Right cardiac atrium (tissue), 5 donors: ENCODE data around the gene PPP2R3A. TPM values are rescaled to one million over a fixed set of nuclear protein-coding genes. Genes with fewer than 3 reads are reported as not detected.
"Not testable (repeated sequence)": the region's sequence is repeated elsewhere in the genome, so short reads cannot be mapped to it uniquely, and the experiment has no call there.

Source experiments
- ATAC-seq, 2 donors: fragments of 200-7000 bp; cut with Tn5 transposase; one replicate each; pipeline versions ENCODE4 v1.8.0 to v1.9.1; 2020; ENCODE audit warnings: moderate library complexity in 2 of 2, mild to moderate bottlenecking in 1 of 2
- DNase-seq, 3 donors: peaks; one replicate each; pipeline ENCODE4 v3.0.0-alpha.2; 2020
- H3K27ac ChIP-seq: one replicate; pipeline ENCODE4 v1.5.1; 2013; ENCODE audit warnings: mild to moderate bottlenecking, low read length, control low read depth, moderate library complexity
- H3K27me3 ChIP-seq: one replicate; pipeline ENCODE4 v1.6.1; 2013; ENCODE audit not compliant: control insufficient read depth, insufficient read depth
- H3K4me1 ChIP-seq: one replicate; pipeline ENCODE4 v1.6.1; 2013; ENCODE audit warnings: low read length; ENCODE audit not compliant: control insufficient read depth, insufficient read depth
- H3K4me3 ChIP-seq: one replicate; pipeline ENCODE4 v1.5.1; 2013; ENCODE audit warnings: low read length, control low read depth
- H3K9me3 ChIP-seq: one replicate; pipeline ENCODE4 v1.6.1; 2013; ENCODE audit warnings: low read length; ENCODE audit not compliant: control insufficient read depth
- WGBS: extraction: QIAGEN DNeasy Blood & Tissue Kit; methylation state at CpG from one replicate; pipeline ENCODE4 v1.1.7; 2013; 5-methylcytosine and 5-hydroxymethylcytosine counted together
- intact Hi-C, 4 donors: fragments of 100-400 bp; cut with DNase I; formaldehyde crosslinking; loops; one replicate each; pipeline versions ENCODE4 v1.11.0 to v1.14.0; 2022 to 2023
- polyA plus RNA-seq: library from polyadenylated mRNA; stranded (reverse); fragments of 200-250 nt; gene quantifications from one replicate; pipeline ENCODE4 v1.2.3, GENCODE V29; 2013
- total RNA-seq, 4 donors: library from RNA; stranded (reverse); fragmentation: NEBNext Ultra II Directional; extraction: Animal tissue kit (Norgen Biotek cat#: 25700); gene quantifications; one replicate each; pipeline ENCODE4 v1.2.1, GENCODE V29; 2021
- donor health status: healthy with polysubstance abuse.
- donor health status: DM: no; HTN: yes; CAD: no.
- donor health status: DM: no; HTN: no; CAD: no.
- donor health status: DM: no; HTN: yes; CAD: no; lungs with severe emphysema.
- donor health status: DM: yes; HTN: yes; CAD: no.

The PPP2R3A gene
- total and polyA plus RNA-seq, 5 donors: 26.4 to 89.6 (median 63.4) TPM

DNA sequence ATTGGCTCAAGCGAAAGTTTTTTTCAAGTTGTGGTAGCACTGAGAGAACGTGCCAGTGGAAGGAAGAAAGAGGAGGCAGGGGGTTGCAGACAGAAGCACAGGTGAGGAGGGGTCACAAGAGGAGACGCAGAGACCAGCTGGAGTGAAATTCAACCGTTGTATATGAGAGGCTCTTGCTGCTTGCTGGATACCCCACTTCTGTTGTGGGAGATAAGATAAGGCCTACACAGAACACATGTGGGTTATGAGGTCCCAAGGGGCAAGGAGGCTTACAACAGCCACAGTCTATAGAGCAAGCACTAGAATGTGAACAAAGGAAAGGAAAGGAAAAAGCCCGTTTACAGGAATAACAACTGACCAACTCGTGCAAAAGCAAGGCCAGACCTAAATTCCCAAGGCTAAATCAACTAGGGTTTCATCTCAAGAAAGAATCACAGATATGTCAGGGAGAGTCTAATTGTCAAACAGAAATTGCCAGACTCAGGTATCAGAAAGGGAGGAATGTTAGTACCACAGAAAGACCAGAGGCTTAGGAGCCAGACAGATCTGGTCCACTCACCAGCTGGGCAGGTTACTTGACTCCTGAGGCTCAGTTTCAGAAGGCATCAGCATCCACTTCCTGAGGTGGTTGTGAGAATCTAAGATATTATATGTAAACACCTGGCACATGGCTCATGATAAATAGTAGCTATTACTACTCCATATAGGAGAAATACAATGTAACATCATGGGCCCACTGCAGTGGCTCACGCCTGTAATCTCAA is 169.7 kb downstream of the PPP2R3A start:
- Histone ChIP-seq H3K27ac (no peak overlapping the region), H3K4me3 (no peak overlapping the region), H3K9me3 (no peaks in the 10 kb centered on the region), H3K27me3 (no peaks in the 10 kb centered on the region), H3K4me1 (no peaks in the 10 kb centered on the region)
- peak; percentile 32 to 36 for ATAC-seq
- no peak for DNase-seq
- WGBS: 38% methylated on average over 7 of the region's 7 CpGs
- intact Hi-C loops: loop anchor here in 1 of 4 donors (10.0 kb wide), 1 partner anchor 60 kb away; the partner anchor contains the start of gene MSL2

DNA sequence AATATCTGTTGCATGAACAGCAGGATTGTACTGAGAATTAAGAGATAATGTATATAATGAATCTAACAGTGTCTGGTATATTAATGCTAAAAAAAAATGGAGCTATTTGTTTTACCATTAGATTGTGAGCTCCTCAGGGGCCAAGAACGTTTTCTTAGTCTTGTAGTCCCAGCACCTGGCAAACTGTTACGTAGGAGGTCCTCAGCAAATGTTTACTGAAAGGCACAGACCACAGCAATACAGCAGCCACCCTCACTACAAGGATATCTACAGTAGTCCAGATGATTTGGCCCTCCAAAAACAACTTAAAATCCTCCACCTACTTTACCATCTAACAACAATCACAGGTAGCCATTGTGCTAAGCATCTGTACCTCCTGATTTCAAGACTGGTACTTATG is 170.9 kb downstream of the PPP2R3A start:
- Histone ChIP-seq H3K4me3 (no peak overlapping the region), H3K27me3 (no peaks in the 10 kb centered on the region), H3K9me3 (no peaks in the 10 kb centered on the region), H3K27ac (no peak overlapping the region), H3K4me1 (no peaks in the 10 kb centered on the region)
- intact Hi-C loops: loop anchor here in 1 of 4 donors (10.0 kb wide), 1 partner anchor 58 kb away; the partner anchor contains the start of gene MSL2
- DNase-seq (no peak), ATAC-seq (no peak)
- 60% methylated on average over 2 of the region's 2 CpGs for WGBS

DNA sequence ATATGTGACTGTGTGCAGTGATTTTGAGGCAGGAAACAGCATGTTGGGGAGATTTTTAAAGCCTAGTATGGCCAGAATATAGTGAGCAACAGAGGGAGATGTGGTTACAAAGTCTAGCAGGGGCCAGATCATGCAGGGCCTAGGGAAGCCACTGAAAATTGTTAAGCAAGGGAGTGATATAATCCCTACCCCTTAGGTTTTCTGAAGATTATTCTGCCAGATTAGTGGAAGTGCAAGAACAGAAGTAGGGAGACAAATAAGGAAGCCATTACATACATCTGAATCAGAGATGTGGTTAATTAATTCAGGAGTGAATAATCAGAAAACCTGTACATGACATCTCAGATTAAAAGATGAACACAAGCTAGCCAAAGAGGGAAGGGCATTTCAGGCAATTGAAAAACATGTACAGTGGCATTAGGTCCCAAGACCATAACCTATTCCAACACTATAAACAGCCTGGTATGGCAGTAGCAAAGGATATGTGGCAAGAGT is 175.8 kb downstream of the PPP2R3A start:
- Histone ChIP-seq H3K4me1 (peaks cover 2% of the 10 kb centered on the region), H3K27me3 (no peaks in the 10 kb centered on the region), H3K9me3 (no peaks in the 10 kb centered on the region), H3K4me3 (no peak overlapping the region), H3K27ac (no peak overlapping the region)
- intact Hi-C loops: no loop called here
- ATAC-seq (no peak), DNase-seq (no peak)

DNA sequence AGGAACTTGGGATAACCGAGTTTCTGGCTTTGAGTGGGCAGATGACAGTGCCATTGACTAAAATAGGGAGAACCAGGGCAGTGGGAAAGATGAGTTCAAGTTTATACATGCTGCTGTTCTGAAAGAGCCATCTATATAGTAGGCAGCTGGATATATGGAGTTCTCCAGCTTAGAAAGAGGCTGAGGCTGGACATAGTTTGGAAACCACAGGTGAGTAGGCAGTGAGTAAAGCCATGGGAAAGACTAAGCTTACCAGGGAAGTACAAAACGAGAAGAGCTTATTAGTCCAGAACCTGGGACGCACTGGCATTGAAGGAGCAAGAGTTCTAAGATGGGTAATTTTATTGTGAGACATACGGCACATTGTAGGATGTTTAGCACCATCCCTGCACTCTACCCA is 176.4 kb downstream of the PPP2R3A start:
- H3K9me3 ChIP-seq: no peaks in the 10 kb centered on the region
- WGBS: 91% methylated on average over 4 of the region's 4 CpGs
- ATAC-seq (no peak), DNase-seq (no peak)
- intact Hi-C loops: no loop called here
- peaks cover 2% of the 10 kb centered on the region for H3K4me1 ChIP-seq
- no peak overlapping the region for H3K27ac ChIP-seq
- no peak overlapping the region for H3K4me3 ChIP-seq
- H3K27me3 ChIP-seq: no peaks in the 10 kb centered on the region

DNA sequence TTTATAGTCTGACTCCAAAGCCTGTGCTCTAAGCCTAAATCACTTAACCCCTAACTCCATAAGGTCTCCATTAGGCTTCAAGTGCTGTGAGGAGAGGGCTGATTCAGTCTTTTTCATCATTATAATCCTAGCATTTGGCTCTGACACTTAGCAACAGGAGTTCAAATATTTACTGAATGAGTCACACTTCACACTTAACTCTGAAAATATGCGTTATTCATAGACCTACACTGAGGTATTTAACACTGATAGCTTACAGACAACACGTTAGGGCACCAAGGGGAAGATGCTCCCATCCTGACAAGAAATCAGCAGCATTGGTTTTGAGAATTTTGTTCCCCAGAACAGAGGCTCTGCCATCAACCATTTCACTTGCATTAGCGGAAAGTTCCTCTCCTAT is 177.1 kb downstream of the PPP2R3A start:
- Histone ChIP-seq H3K4me3 (no peak overlapping the region), H3K4me1 (peaks cover 2% of the 10 kb centered on the region), H3K9me3 (no peaks in the 10 kb centered on the region), H3K27ac (no peak overlapping the region), H3K27me3 (no peaks in the 10 kb centered on the region)
- intact Hi-C loops: no loop called here
- ATAC-seq: peak; percentile 58 to 59
- 52% methylated on average over 3 of the region's 3 CpGs for WGBS
- no peak for DNase-seq

DNA sequence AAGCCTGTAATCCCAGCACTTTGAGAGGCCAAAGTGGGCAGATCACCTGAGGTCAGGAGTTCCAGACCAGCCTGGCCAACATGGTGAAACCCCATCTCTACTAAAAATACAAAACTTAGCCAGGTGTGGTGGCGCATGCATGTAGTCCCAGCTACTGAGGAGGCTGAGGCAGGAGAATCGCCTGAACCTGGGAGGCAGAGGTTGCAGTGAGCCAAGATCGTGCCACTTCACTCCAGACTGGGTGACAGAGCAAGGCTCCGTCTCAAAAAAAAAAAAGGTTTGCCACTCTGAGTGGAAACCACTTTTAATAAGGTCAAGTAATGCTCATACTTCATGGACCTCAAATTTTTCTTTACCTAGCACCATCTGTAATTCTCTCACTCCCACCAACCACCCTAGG is 178.9 kb downstream of the PPP2R3A start:
- intact Hi-C loops, H3K27me3 ChIP-seq, H3K9me3 ChIP-seq, H3K4me3 ChIP-seq, ATAC-seq, DNase-seq, H3K27ac ChIP-seq, H3K4me1 ChIP-seq: not testable (repeated sequence)
- 93% methylated on average over 4 of the region's 4 CpGs for WGBS

DNA sequence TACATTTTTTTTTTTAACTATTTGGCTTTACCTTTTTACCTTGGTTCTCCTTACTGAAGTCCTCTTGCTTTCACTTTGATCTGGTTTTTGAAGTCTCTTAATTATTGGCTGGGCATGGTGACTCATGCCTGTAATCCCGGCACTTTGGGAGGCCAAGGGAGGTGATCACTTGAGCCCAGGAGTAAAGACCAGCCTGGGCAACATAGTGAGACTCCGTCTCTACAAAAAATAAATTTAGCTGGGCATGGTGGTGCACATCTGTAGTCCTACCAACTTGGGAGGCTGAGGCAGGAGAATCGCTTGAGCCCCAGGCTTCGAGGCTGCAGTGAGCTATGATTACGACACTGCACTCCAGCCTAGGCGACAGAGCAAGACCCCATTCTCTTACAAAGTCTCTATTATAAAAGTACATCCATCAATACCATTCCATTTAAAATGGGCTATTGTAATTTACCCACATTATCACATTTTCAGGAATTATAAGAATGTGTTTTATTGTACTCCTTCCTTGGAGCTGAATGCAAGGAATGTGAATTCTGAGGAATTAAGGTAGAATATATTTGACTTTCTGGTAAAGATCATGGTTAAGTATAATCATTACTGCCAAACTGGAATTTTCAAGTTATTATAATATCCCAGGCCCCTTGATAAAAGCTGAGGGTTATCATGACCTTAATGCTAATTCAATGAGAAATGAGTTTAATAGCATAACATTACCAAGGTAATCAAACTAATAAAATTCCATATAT is 181.6 kb downstream of the PPP2R3A start:
- no peak for ATAC-seq
- Histone ChIP-seq H3K27ac (no peak overlapping the region), H3K4me3 (no peak overlapping the region), H3K9me3 (no peaks in the 10 kb centered on the region), H3K27me3 (no peaks in the 10 kb centered on the region), H3K4me1 (peaks cover 6% of the 10 kb centered on the region)
- intact Hi-C loops: no loop called here
- 93% methylated on average over 6 of the region's 6 CpGs for WGBS
- no peak for DNase-seq

DNA sequence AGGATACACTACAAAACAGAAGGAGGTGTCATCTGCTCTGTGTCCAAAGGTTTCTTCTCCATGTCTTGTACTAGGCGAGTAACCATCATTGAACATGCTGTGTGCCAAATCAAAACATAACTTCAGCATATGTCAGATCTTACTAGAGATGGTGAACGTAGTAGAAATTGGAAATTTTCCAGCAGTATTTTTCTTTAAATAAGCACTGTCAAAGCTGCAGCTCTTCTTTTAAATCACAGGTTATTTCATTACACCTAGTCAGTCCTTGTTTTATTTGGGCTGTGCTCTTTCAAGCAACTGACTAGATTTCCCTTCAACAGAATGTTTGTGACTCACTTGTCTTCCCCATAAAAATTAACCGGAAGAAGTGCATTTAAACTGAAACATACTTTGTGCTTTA is 184.1 kb downstream of the PPP2R3A start:
- no peak for DNase-seq
- no peaks in the 10 kb centered on the region for H3K9me3 ChIP-seq
- intact Hi-C loops: no loop called here
- H3K27ac ChIP-seq: no peak overlapping the region
- H3K4me1 ChIP-seq: peaks cover 3% of the 10 kb centered on the region
- ATAC-seq: no peak
- no peaks in the 10 kb centered on the region for H3K27me3 ChIP-seq
- 62% methylated on average over 3 of the region's 3 CpGs for WGBS
- no peak overlapping the region for H3K4me3 ChIP-seq

DNA sequence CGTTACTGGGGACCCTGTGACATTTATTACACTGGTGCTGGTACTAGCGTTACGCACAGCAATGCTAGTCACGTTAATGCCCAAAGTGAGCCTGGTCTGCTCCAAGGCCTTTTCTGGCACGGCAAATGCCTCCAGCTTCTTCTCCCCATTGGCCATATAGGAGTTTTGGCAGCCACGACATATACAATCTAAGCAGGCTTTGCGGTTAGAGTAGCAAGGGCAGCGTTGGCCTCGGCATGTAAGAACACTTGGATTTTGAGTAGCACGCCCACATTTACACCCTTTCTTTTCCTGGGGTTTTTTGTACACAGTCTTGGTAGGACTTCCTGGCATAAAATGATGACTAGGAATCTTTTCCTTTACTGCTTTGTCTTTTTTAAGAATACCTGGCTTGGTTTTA is 185.7 kb downstream of the PPP2R3A start:
- H3K9me3 ChIP-seq: no peaks in the 10 kb centered on the region
- no peak overlapping the region for H3K27ac ChIP-seq
- no peak for ATAC-seq
- intact Hi-C loops: no loop called here
- H3K27me3 ChIP-seq: no peaks in the 10 kb centered on the region
- H3K4me1 ChIP-seq: peaks cover 3% of the 10 kb centered on the region
- WGBS: 68% methylated on average over 10 of the region's 10 CpGs
- H3K4me3 ChIP-seq: no peak overlapping the region
- no peak for DNase-seq

DNA sequence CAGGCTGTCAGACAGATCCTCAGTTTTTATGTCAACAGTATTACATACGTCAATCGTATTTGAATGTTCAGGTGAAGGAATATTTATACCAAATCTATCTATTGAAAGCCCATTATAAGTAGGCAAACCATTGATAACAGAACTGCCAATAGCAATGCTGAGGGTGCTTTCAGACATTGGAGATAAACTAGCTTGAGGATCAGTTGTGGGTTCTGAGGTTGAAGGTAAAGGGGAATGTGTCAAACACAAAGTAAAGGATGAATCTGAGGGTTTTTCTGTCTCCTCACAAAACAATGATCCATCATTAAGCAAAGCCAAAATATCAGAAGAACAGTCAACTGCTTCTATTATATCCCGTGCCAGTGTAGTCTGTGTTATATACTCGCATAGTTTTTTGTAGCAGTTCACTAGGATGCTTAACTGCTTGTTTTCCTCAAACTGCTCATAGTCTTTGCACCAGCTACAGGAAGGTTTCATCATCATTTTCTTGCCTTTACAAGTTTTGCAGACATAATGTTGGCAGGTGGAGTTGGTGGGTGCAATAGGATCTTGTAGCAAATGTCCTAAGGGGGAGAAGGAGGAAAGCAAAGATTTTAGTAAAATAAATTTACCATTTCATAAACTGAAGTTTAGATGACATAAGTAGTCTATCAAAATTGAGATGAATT is 186.8 kb downstream of the PPP2R3A start:
- Histone ChIP-seq H3K4me3 (no peak overlapping the region), H3K27me3 (no peaks in the 10 kb centered on the region), H3K9me3 (no peaks in the 10 kb centered on the region), H3K4me1 (peaks cover 3% of the 10 kb centered on the region), H3K27ac (no peak overlapping the region)
- no peak for DNase-seq
- intact Hi-C loops: no loop called here
- no peak for ATAC-seq
- WGBS: 64% methylated on average over 4 of the region's 4 CpGs

DNA sequence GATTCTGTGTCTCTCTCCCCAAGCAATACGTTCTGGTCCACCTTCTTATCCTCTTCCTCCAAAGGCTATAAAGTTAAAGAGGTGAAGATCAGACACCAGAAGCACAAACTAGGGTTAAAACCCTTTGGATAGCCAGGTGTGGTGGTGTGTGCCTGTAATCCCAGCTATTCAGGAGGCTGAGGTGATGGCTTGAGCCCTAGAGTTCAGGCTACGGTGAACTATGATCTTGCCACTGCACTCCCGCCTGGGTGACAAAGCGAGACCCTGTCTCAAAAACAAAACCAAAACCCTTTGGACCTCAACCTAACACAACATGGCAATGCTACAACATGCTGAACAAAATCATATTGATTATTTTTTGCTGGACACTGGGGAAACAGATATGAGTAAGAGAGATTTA is 187.4 kb downstream of the PPP2R3A start:
- no peak for ATAC-seq

More for the DNA sequence above, 187.4 kb downstream of the PPP2R3A start:
- peaks cover 3% of the 10 kb centered on the region for H3K4me1 ChIP-seq
- H3K4me3 ChIP-seq: no peak overlapping the region
- DNase-seq: no peak
- WGBS: 90% methylated on average over 4 of the region's 4 CpGs
- H3K27me3 ChIP-seq: no peaks in the 10 kb centered on the region
- H3K27ac ChIP-seq: no peak overlapping the region
- H3K9me3 ChIP-seq: no peaks in the 10 kb centered on the region
- intact Hi-C loops: no loop called here
